Spleen (tissue), 7 donors: ENCODE measurements around the gene LCP2.

Source experiments
- CTCF ChIP-seq, 11 experiments: fragments of 200-600 bp in 7 of 11; fragments of 450-650 bp in 4 of 11; sonication (generic) in 4 of 11; IDR thresholded peaks in 8 of 11; conservative IDR thresholded peaks in 3 of 11; 1 replicate in 7 of 11; 2 replicates in 4 of 11; pipeline versions ENCODE4 v1.4.0 to v1.8.0; 2016 to 2021; ENCODE audit warnings: antibody characterized with exemption in 11 of 11, inconsistent platforms in 4 of 11, mild to moderate bottlenecking in 1 of 11
- POLR2AphosphoS5 ChIP-seq, 3 donors: sonication (generic); formaldehyde crosslinking; IDR thresholded peaks; one replicate each; pipeline ENCODE4 v1.5.1; 2017; ENCODE audit warnings: antibody characterized with exemption in 3 of 3
- donor health status: DM: no; HTN: no; CAD: no; lungs with moderate emphysema.
- donor health status: DM: no; HTN: no; CAD: no.
- donor health status: DM: no; HTN: no; CAD: no.

- TF ChIP-seq POLR2AphosphoS5 (IDR thresholded peaks at IDR 0.05), result no peak
- no peak for TF ChIP-seq CTCF (IDR thresholded peaks at IDR 0.05 in 8 of 11, conservative IDR thresholded peaks at IDR 0.05 in 3 of 11)
Measured at GRCh38 chr5:170250810-170251317, 46.7 kb downstream of the LCP2 start.
